HG02970 (cell line): Measurements from ENCODE around the gene MAN1A1.

Experiments used
- ATAC-seq: cut with Tn5 transposase; IDR thresholded peaks from one replicate; pipeline ENCODE4 v1.9.1; 2021; ENCODE audit warnings: mild to moderate bottlenecking, moderate library complexity, moderate number of reproducible peaks; ENCODE audit not compliant: unreplicated experiment, low FRiP score

Gene MAN1A1

GRCh38 chr6:119277052-119277451, 72.5 kb downstream of the MAN1A1 start:
- ATAC-seq: no peak

- no peak for ATAC-seq
Observed at GRCh38 chr6:119276211-119276610, 73.3 kb downstream of the MAN1A1 start.

- no peak for ATAC-seq
Observed at GRCh38 chr6:119274197-119274595, 75.4 kb downstream of the MAN1A1 start.

- ATAC-seq: no peak
Observed at GRCh38 chr6:119273272-119274196, 76.0 kb downstream of the MAN1A1 start.

- ATAC-seq: no peak
Observed at GRCh38 chr6:119270545-119270944, 79.0 kb downstream of the MAN1A1 start.

- ATAC-seq: no peak
Observed at GRCh38 chr6:119269266-119270103, 80.1 kb downstream of the MAN1A1 start.

- ATAC-seq: no peak
Observed at GRCh38 chr6:119267126-119267905, 82.2 kb downstream of the MAN1A1 start.

- ATAC-seq: no peak
Observed at GRCh38 chr6:119264854-119265397, 84.6 kb downstream of the MAN1A1 start.

GRCh38 chr6:119262612-119263011, 86.9 kb downstream of the MAN1A1 start:
- ATAC-seq: no peak

- no peak for ATAC-seq
Observed at GRCh38 chr6:119261944-119262284, 87.6 kb downstream of the MAN1A1 start.

- ATAC-seq: no peak
Observed at GRCh38 chr6:119259027-119259426, 90.5 kb downstream of the MAN1A1 start.

- no peak for ATAC-seq
Observed at GRCh38 chr6:119257726-119258125, 91.8 kb downstream of the MAN1A1 start.

GRCh38 chr6:119256978-119257462, 92.5 kb downstream of the MAN1A1 start:
- ATAC-seq: no peak

- no peak for ATAC-seq
Observed at GRCh38 chr6:119256392-119256791, 93.2 kb downstream of the MAN1A1 start.

GRCh38 chr6:119255492-119255891, 94.1 kb downstream of the MAN1A1 start:
- ATAC-seq: no peak

- no peak for ATAC-seq
Observed at GRCh38 chr6:119250036-119250435, 99.5 kb downstream of the MAN1A1 start.

- ATAC-seq: no peak
Observed at GRCh38 chr6:119249319-119249718, 100.2 kb downstream of the MAN1A1 start.

- ATAC-seq: no peak
Observed at GRCh38 chr6:119247504-119247903, 102.1 kb downstream of the MAN1A1 start.

GRCh38 chr6:119243657-119244056, 105.9 kb downstream of the MAN1A1 start:
- no peak for ATAC-seq

- ATAC-seq: no peak
Observed at GRCh38 chr6:119243037-119243436, 106.5 kb downstream of the MAN1A1 start.
